Dedifferentiated amniotic fluid mesenchymal stem cell (primary cell): ENCODE measurements around the gene RPP25.

Experiments used
- DNase-seq: peaks from one replicate; pipeline ENCODE4 v3.0.0-alpha.2; 2016; ENCODE audit errors: extremely low spot score

RPP25 gene

DNA sequence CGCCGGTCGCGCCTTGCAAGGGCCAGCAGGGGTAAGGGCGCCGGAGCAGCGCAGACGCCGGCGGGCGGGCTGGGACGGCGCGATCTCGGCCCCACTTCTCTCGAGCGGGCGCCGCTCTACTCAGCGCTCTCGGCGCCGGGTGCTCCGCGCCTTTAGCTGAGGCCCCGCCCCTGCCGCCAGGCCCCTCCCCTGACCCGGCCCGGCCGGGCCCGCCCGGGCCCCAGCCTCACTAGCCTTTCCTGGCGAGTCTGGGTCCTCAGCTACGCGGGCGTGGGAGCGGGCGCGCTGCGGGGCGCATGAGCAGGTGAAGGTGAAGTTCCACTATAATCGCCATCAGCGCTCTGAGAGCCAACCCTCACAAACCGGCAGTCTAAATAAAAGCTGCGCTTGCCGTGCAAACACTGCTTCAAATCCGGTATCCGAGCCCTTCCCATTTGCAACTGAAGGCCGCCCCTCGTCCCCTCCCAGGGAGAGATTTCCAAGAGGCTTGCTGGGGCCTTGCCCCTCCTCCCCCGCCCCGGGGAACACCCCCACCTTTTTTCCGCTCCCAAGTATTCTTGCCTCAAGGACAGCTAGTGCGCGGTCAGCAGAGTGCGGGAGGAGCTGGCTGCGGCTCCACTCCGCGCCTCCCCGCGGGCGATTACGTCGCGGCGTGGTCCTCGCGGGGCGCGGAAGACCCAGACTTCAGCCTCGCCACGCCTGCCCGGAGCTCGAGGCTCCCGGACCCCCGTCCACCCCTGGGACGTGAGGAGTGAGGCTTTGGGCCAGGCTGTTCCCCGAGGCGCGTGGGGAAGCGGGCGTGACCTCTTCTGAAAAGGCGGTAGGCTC, at the start of gene RPP25:
Gene RPP25, minus strand, starts transcription at position 125 of the 828 bp plus-strand sequence. CDS start 189 bp downstream, outside the sequence.
- no peak for DNase-seq

- no peak for DNase-seq
Measured at GRCh38 chr15:75002398-75002797, 45.8 kb upstream of the RPP25 start.

DNA sequence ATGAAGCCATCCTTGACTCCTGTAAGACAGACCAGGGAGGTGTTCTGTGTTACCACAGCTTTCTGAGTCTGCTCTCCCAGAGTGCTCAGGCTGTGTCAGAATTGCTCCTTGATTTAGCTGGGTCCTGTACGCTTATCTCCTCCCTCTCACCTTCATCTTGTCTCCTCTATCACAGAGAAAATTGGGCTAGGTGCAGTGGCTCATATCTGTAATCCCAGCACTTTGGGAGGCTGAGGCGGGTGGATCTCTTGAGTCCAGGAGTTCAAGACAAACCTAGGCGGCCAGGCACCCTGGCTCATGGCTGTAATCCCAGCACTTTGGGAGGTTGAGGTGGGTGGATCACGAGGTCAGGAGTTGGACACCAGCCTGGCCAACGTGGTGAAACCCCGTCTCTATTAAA, 44.7 kb upstream of the RPP25 start:
- DNase-seq, result no peak

- DNase-seq, result no peak
Measured at GRCh38 chr15:74997543-74997942, 41.0 kb upstream of the RPP25 start.

- no peak for DNase-seq
Measured at GRCh38 chr15:74997141-74997540, 40.6 kb upstream of the RPP25 start.

DNA sequence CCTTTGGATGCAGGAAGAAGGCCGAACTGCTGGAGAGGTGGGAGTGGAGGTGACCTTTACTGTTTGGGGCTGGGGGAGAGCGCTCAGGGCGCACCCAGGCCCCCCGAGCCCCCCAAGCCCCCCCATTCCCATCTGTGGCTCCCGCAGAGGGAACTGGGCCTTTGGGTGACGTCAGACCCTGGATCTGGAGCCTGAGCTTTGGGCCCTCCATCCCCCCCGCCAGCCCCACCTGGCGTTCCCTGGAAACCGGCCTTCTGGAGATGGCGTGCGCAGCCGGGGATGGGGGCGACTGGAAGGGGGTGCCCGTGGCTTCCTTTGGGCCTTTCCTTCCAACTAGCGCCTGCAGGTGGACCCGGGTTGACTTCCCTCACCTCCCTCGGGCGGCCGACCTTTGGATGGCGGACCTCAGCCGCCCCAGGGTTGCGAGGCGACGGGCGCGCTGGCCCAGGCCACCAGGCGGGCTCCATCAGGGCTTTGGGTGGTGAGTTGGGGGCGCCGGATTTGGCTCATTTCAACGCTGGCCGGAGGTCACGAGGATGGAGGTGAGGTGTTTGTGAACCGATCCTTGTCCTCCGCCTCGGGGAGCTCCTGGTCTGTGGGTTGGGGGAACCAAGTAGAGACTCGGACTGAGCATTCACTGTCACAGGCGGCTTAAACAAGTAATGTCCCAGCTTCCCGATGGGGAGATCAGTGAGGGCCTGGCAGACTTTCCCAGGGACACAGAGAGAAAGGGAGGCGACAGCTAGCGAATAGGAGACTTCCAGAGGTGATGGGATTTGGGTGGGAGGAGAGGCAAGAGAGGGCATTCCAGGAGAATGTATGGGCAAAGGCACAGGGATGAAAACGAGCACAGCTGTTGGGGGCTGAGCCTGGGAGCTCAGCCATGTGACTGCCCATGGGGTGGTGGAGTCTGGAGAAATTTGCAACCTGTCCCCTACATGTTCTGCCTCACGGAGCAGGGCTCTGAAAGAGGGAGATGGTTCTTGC, 39.5 kb upstream of the RPP25 start:
- DNase-seq, result no peak

GRCh38 chr15:74995182-74995778, 38.7 kb upstream of the RPP25 start, which contains the start of gene SCAMP5:
TSS of gene SCAMP5 (plus strand) at chr15:74995563. CDS start at chr15:75011840, 16,277 bp downstream.
- peak; percentile 92 for DNase-seq

GRCh38 chr15:74994685-74995084, 38.1 kb upstream of the RPP25 start:
- DNase-seq, result no peak

DNA sequence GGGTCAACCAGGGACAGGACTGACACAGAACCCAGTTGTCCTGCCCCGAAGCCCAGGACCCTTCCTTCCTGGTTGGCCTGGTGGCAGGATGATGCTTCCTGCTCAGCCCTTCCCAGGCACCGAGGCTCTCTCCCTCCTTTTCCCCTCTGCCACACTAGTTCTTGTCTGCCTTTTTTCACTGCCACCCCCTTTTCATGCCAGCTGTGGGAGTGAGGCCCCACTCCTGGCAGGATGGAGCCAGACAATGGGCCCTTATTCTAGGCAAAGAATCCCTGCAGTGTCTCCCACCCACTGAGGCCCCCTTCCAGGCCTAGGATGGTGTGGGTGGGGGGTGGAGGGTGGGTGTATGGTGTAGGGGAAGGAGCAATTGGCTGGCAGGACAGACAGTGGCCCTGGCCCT, 37.7 kb upstream of the RPP25 start:
- DNase-seq, result no peak

- no peak for DNase-seq
Measured at GRCh38 chr15:74992619-74993018, 36.0 kb upstream of the RPP25 start.

- DNase-seq, result no peak
Measured at GRCh38 chr15:74989527-74989926, 33.0 kb upstream of the RPP25 start.

DNA sequence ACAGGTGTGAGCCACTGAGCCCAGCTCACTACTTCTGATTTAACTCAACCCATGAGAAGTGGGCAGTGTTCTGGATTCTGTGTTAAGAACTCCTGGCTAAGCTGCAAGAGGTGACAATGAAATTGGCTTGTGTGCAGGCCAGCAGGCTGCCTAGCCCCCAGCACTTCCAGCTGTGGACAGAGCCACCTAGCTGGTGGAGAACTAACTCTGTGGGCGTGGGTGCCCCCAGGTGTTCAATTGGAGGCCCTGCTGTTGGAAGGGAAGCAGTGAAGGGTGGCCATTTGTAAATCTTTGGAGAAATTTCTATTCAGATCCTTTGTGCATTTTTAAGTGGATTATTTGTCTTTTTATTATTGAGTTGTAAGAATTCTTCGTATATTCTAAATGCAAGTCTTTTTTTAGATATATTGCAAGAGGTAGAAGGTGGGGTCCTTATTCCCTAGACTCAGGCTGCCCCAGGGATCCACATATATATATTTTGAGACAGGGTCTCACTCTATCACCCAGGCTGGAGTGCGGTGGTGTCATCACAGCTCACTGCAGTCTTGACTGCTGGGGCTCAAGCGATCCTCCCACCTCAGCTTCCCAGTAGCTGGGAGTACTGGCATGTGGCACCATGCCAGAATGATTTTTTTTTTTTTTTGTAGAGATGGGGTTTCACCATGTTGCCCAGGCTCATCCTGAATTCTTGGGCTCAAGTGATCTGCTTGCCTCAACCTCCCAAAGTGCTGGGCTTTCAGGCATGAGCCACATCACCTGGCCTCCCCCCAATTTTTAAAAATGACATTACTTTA, 31.6 kb upstream of the RPP25 start:
- DNase-seq, result no peak

- no peak for DNase-seq
Measured at GRCh38 chr15:74983725-74984231, 27.2 kb upstream of the RPP25 start.

- DNase-seq, result no peak
Measured at GRCh38 chr15:74982183-74982582, 25.6 kb upstream of the RPP25 start.

DNA sequence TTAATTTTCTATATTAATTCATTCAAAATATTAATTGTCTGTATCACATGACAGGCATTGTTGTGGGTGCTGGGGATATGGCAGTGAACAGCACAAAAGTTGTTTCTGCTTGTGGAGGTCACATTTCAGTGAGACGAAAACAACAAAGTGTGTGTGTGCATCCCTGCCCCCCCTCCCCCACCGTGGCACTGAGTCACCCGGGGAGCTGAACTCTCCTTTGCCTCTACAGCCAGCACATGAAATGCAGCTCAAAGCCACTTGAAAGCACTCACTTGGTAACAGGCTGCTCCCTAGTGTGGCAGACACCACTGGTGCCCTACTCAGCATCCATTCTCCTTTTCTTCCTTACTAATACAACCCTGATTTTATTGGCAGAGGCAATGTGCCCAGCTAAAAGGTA, 21.9 kb upstream of the RPP25 start:
- no peak for DNase-seq

DNA sequence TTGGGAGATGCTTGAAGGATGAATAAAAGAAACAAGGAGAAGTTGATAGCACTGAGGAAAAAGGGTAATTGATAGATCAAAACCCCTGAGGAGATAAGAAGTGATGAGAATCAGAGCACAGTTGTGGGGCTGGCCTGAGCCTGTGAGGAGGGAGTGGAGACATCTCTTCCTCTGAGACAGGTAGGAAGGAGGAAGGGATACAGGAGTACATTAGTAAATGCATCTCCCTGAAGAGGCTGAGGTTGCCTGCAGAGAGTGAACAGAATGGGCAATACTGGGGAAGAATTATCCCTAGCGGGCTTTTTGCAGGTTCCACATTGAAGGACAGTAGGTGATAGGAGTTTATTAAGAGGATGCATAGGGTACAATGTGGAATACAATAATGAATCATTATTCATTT, 21.5 kb upstream of the RPP25 start:
- no peak for DNase-seq

- no peak for DNase-seq
Measured at GRCh38 chr15:74977599-74977998, 21.0 kb upstream of the RPP25 start.

DNA sequence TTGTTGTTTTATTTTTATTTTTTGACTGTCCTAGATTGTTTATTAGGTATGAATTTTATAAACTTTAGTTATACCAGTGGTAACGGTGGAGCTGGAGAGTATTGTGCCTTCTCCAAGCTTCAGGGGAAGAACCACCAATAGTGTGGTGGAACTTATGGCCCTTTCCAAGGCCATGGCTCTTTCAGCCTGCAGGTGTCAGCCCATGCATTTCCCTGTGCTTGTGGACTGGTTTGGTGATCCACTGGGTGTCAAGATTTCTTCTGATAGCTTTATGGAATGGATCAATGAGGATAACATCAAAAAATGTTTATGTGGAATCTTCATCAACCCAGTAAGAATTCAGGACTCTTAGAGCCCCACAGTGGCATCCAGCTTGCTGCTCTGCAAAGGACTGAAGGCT, 19.6 kb upstream of the RPP25 start:
- no peak for DNase-seq

DNA sequence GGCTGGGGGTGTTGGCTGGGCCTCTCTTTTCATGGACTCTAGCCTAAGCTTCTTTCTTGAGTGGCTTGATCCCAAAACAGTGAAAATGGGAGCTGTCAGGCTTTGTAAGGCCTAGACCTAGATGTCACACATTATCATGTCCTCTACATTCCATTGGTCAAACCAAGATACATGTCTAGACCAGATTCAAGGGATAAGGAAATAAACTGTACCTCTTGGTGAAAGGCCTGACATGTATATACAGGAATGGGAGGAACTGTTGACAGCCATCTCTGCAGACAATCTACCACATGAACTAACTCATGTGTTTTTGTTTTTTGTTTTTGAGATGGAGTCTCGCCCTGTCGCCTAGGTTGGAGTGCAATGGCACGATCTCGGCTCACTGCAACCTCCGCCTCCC, 11.1 kb upstream of the RPP25 start:
- no peak for DNase-seq

DNA sequence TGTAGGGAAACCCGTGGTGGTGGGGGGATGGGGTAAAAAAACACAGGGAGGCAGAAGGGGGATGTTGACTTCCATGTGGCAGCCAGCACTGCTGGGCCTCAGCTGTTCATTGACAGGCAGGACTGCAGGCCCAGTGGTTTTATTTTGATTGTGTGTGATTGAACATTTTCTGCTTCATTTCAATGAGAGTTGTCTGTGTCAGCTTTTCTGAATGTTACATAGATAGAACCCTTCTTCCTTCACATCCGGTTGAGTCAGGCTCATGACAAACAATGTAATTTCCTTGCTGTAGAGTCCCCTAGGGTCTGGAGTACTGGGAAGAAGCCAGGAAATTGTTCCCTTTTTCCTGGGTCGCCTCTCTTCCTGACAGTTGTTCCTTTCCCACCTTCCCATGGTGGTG, 8.2 kb upstream of the RPP25 start:
- no peak for DNase-seq

GRCh38 chr15:74963213-74963612, 6.6 kb upstream of the RPP25 start:
- no peak for DNase-seq
